HEK293T (cell line): ENCODE results near the gene LPO.

Experiments used
- BHLHE40 ChIP-seq: fragments of 450-650 bp; IDR thresholded peaks from 2 replicates; pipeline ENCODE4 v1.6.1; 2016; ENCODE audit warnings: mild to moderate bottlenecking, moderate library complexity, borderline replicate concordance
- ELF4 ChIP-seq: fragments of 450-650 bp; IDR thresholded peaks from 2 replicates; pipeline ENCODE4 v1.6.1; 2017; ENCODE audit warnings: antibody characterized with exemption
- FOXA1 ChIP-seq: fragments of 450-650 bp; IDR thresholded peaks from 2 replicates; pipeline ENCODE4 v1.6.1; 2016; ENCODE audit warnings: mild to moderate bottlenecking
- FOXK2 ChIP-seq: fragments of 450-650 bp; IDR thresholded peaks from 2 replicates; pipeline ENCODE4 v1.6.1; 2016; ENCODE audit warnings: mild to moderate bottlenecking
- PKNOX1 ChIP-seq: fragments of 450-650 bp; IDR thresholded peaks from 2 replicates; pipeline ENCODE4 v1.6.1; 2016
- SP1 ChIP-seq: fragments of 450-650 bp; IDR thresholded peaks from 2 replicates; pipeline ENCODE4 v1.6.1; 2017
- SUZ12 ChIP-seq: fragments of 450-650 bp; IDR thresholded peaks from 2 replicates; pipeline ENCODE4 v1.6.1; 2016; ENCODE audit warnings: mild to moderate bottlenecking

DNA sequence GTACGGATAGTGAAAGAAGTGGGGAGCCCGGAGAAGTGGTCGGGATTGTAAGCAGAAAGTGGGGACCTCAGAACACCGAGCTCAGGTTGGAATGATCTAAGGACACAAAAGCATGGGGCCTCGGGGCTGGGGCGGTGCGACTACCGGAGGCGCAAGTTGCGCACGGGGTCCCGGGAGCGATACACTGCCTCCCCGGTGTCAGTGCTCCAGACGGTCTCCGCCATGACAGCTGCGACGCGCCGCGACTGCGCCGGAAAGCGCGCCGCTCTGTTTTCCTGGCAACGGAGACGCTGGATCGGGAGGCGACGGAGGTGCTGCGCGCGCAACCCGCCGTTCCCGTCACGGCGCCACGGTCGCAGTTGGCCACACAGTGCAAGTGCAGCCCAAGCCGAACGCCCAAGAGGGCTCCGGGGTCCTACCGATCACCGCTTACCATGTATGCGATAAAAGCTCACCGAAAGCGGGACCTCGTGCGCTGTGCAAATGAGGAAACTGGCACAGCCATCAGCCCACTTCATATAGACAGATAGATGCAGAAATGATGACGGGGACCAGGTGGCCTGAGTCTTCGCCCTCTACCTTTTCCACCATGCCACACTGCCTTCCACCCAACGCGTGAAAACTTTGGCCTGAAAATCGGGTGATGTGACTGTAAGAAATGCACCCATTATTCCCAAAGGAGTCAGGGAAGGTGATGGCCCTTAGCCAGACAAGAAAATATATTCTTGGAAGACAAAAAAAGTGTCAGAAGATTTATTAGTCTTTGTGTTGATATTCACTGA lies 19.2 kb upstream of the LPO start, which contains the start of gene MKS1:
- TF ChIP-seq SUZ12: no peak
- 0 out of 2 replicates have a peak, but pooled peaks have one; percentile 31 for TF ChIP-seq PKNOX1
- TF ChIP-seq ELF4: peak; percentile 22; the same call in 1 of the 2 replicates
- no peak for TF ChIP-seq BHLHE40
- TF ChIP-seq FOXK2: no peak
- TF ChIP-seq SP1: no peak
- no peak for TF ChIP-seq FOXA1
